Stimulated activated CD4-positive, alpha-beta T cell treated with anti-CD3 and anti-CD28 coated beads, Interleukin-1b, Interleukin-23, amount 100 ng/mL, for 48 hours (primary cell): ENCODE data around the gene NR2E1.

Source experiments
- DNase-seq: peaks from one replicate; pipeline ENCODE4 v3.0.0-alpha.2; 2020

NR2E1 gene

DNA sequence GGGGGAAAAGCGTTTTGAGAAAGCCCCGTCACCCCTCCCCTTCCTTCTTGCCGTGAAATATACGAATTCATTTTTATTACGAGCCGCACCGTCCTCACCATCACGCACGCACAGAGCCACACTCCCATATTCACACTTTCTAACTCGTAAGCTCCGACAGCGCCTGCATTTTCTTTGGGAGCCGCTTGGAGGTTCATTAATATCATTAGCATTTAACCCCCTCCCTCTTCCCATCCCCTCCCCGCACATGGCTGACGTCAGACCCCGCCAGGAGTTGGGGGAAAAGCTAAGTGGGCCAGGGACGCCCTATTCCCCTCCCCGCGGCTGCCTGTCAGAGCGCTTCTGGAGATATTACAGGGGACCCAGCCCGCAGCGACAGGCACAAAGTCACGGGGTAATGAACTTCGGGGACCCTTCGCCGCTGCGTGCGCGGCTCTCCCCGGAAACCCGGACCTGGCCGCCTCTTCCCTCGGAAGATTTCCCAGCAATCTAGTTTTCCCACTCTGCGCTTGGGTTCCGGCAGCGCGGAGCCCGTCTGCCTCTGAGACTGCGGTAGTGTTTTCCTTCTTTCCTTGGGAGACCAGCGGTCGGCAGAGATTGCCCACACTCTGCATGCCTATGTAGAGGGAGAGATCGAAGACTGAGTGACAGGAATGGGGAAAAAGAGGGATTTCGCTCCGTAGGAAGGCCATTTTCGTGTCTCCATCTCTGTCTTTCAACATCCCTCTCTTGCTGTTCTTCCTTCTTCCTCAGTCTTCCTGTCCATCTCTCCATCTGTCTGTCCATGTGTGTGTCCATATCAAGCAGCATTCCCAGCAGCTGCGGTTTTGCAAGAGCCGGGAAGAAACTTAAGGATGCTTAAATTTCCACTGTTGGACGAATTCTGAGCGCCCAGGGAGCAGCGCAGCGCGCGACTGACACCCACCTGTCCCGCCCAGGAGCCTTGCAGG lies at the start of gene NR2E1:
NR2E1 (plus strand) TSS at position 309 of the 950 bp plus-strand sequence. CDS start 744 bp downstream, outside the sequence.
- DNase-seq: no peak

DNA sequence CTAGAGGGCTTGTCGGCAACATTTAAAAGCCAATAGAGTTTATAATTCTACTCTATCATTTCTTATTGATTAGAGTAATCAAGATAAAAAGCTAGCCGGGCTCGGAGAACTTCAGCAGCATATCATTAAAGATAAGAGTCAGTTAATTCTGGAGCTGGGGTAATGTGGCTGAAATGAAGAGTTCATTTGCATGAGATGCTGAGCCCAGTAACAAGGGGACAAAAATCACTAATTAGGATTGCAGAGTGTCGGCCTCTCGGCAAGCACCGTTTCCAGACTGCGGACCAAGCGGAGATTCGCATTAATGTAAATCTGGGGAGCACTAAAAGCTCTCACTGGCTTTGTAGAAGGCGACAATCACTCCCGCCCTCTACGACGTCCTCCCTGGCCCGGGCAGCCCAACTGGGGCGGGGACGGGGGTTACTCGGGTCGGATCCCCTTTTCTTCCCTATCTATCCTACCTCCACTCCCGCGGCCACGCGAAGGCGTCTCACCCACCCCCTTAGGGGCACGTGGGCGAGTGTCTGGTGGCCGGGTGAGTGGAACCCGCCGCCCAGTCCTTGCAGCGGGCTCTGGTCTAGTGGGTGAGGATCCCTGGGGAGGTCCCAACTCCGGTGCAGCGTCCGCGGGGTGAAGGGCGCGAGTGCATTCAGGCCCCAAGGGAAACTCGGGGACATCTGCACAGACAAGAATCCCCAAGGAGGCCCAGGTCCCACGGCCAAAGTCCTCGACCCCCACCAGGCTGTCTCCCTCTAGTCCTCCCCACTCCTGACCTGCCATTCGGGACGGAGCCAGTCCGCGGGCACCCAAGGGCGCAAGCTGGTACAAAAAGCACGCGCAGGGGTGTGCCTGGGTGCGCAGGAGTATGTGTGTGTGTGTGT lies 49.0 kb upstream of the NR2E1 start:
- no peak for DNase-seq

DNA sequence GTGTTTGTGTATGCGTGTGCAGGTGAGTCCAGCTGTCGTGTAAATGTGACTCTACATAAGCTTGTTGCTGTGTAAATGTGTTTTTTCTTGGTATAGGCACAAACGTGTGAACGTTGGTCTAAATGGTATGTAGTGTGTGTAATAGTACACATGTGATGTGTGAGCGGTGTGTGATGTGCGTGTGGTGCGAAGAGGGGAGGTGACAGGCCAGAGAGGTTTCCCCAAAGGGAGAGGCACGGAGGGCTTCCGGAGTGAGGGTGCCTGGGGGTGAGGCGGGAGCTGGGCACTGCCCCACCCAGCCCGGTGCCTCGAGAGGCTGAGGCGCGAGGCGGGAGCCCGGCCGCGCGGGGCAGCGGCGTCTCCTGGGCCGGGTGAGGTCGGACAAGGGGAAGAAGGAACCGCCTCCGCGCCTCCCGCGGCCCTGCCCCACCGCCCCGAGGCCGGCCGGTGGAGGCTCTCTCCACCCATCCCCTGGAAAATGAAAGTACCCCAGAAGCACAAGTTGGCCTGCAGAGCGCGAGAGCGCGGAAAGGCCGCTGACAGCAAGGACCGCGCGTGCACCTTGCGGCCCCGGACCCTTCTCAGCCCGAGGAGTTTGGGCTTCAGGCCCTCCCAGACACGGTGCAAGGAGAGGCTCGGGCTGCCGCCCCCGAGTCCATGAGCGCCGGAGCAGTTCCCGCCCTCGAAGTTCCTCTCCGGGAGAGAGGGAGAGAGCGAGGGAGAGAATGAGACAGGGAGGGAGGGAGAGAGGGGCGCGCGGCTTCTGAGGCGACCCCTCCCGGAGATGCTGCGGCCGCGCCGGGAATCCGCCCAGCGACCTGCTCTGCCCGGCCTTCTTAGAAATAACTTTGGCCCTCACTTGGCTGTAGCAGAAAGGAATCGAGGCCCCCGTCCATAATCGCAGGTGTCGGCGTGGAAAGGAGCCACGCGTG lies 48.1 kb upstream of the NR2E1 start:
- DNase-seq: no peak

DNA sequence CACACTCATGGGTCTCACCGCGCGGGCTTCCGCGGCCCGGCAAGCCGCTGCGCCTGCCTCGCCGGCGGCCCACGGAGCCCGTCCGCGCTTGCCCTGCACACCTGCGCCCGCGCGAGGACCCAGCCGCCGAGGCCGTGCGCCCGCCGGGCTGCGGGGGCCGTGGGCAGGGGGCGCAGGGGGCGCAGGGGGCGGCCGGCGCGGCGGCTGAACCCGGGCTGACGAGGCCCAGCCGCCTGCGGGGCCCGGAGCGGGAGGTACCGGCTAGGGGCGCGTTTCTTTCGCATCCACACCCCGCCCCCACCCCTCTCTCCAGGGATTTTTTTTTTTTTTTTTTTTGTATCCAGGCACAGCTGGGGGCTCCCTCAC lies 47.5 kb upstream of the NR2E1 start:
- DNase-seq: no peak

DNA sequence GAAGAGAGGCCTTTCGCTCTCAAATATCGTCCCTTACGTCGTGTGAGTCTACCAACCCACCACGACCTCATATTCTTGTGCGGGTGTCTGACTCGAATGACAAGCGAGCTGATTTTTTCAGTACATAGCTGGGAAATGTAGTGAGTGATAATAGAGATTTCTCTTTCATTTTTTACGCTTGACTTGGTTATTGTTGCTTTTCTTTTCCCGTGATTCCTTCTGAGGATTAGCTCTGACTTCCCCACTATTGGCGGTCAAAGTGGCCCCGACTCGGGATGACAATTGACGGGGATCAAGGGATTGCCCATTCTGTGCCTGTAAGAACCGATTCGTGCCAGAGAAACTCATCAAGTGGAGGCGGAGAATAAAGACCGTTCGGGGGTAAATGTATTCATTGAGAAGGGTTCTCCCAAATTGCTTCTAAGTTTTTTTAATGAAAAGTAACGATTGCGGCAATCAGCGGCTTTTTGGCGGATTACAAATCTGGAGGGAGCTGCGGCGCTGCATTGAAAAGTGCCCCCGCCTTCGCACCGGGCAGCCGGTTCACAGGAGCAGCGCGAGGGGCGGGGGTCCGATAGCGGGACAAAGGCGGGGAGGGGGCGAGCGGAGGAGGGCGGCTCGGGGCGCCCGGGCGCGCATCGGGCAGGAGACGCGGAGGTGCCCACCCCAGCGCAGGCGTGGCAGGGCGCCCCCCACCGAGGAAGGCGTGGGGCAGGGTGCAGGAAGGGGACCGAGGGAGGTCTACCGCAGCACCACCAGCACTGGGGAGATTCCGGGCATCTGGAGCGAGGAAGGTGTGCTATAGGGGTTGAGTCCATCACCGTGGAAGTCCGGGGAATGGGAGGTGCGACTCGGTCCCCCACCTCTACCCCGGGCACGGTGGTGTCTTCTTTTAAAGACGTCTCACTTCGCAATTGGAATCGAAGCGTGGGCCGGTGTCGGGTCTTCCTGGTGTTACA lies 46.7 kb upstream of the NR2E1 start:
- no peak for DNase-seq

DNA sequence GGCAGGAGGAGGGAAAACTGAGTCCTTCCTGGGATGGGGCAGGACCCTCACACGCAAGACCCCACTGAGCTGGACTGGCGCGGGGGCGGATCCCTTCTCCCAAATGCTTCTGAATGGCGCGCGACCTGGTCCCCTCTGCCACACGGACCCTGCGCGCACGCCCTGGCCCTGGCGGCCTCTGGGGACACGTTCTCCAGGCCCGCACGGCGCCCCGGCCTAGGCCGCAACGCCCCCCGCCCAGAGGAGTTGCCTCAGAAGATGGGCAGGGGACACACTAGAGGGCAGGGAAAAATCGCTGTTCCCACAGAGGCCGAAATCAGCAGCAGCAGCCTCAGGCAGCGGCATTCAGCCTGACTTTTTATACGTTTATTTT lies 46.1 kb upstream of the NR2E1 start:
- DNase-seq: no peak

DNA sequence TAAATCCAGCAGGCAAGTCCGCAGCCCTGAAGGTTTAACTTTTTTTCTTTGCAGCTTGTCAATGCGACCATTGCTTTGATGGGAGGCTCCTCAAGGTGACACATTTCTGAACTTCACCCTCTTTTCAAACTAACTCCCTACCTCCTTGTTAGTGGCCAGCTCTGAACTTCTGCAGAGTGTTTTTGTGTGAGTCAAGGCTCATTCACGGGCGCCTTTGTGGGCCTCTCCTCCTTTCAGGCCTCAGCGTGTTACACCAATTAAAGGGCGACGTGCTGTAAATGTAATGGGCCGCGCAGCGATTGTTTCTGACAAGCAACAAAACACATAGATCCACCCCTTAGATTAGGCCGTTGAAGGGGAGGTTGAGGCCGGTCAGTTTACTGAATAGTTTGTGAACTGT lies 45.5 kb upstream of the NR2E1 start:
- DNase-seq: peak; percentile 27

DNA sequence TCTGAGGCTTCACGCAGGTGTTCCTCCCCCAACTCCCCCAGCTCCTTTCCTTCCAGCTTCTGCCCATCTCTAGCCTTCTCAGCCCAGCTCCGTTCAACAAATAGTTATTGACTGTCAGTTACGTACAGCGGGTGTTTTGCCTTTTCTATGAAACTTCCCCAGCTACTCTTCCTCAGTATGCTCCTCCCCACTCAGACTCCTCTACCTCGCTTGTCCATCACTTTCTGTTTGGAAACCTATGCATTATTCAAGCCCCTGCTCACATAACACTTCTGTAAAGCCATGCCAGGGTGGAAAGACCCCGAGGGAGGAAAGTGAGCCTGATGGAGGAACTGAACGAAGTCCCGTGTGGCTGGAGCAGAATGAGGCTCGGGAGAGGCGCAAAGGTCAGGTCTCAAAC lies 44.2 kb upstream of the NR2E1 start:
- DNase-seq: no peak

DNA sequence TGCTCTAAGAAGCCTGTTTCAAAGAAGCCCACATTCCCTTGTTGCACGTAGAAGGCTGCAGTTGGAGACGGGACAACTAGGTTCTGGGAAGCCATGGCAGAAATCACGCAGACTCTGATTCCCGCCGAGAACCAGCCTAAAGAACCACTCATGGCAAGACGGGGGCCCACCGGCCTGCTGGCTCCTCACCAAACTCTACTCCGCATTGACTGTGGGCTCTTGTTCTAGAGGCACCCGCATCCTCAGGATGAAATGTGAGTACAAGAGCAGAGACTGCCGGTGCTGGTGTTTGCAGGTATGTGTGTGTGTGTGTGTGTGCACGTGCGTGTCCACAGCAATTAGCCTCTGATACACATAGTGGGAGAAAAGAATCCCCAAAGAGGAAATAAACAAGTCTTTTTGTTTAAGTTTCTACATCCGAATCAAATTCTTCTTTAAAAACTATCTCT lies 42.3 kb upstream of the NR2E1 start:
- DNase-seq: no peak

DNA sequence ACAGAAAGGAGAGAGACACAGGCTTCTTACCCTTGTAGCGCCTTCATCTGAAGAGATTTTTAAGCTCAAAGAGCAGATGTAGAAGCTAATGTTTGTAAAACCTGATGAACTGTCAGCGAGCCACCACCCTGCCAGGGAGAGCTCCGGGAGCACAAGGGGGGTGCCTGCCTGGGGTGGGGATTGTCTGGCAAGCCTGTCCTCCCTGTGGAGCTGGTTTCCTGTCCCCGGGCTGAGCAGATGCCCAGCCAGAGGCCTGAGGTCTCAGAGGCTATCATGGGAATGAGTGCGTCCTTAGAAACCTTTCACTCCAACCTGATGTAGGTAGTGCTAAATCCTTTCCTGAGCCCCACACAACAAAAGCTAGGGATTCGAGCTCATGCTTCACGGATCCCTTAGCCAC lies 41.9 kb upstream of the NR2E1 start:
- no peak for DNase-seq

DNA sequence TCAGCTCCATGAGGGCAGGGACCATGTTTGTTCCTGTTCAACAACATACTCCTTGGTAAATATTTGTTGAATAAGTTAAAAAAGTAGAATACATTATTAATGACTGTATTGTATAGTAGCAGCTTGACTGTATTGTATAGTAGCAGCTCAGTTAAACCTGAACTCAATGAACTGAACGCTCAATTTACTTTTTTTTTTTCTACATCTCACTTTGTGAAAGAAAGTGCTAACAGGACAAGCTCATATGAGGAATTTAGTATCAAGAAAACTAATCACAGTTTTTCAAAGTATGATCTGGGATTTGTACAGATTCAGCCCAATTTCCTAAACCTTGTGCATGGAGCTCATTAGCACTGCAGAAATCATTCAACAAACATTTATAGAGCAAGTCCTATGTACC lies 38.8 kb upstream of the NR2E1 start:
- no peak for DNase-seq

DNA sequence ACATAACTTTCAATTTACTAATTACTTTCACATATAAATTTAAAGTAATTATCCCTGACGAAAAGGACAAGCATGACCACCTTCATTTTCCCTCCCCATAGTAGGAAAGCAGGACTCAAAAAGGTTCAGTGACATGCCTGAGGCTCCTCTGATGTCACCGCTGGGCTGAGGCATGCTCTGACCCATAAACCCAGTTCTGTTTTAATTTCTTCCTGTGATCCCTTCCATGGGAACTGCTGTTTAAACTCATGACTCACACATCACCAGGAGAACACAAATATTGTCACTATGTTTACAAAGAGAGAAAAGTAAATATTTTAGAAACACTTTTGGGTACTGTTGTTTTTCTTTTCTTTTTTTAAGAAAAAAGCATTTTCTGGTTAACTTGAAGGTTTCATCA lies 38.0 kb upstream of the NR2E1 start:
- no peak for DNase-seq

DNA sequence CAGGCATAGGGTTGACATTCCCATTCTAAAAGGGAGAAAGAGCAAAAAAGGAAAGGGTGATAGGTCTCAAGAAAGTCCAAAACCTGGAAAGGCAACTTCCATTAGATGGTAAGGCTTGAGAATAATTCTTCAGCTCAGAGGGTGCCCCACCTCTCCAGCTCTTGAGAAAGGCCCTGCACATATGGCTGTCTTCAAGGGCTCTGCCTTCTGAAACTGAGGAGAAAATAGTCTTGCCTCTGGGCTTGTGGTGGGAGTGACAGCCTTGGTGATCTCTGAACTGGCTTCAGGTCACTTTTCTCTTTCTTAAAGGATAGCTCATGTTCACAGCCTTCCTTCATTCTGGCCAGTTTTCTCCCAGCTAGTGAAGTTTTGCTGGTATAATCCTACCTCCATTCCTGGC lies 35.6 kb upstream of the NR2E1 start:
- DNase-seq: no peak

DNA sequence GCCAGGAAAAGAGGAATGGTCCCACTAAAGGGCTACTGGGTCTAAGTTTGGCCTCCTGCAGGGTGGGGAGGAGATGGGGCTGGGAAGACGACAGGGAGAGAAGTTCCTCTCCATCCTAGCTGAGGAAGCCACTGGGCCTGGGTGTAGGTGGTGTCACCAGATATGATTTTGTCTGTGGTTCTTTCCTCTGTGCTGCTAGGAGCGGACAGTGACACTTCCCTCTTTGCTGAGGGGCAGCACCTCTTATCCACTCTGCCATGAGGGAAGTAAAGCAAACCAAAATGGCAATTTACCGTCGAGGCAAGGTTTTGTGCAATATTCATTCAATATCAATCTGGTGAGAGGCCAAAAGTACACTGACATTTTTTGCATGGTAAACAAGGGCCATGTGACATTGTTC lies 33.0 kb upstream of the NR2E1 start:
- DNase-seq: no peak

DNA sequence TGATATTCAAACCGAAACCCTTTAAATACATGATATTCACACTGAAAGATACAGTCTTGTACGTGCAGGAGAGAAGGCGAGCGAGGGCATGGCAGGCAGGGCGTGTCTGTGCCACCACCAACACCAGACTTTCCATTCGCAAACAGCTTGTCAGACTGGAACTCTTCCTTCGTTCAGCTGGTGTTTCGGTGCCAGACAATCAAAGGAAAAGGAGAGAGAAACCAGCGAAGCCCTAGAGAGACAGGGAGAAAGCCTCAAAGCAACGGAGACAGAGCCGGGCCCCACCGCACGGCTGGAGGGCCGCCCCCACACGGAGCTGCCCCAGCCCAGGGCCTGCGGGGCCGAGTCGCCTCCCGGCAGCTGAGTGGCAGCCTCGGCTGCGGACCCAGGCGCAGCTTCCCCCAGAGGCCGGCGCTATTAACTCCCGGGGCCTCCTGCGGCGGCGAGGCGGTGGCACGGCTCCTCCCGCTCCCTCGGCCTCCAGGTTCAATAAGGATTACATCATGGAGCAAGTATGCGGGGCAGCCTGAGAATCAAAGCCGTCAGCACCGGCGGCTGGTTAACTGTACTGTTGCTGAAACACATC lies 32.1 kb upstream of the NR2E1 start:
- peak; percentile 37 for DNase-seq

DNA sequence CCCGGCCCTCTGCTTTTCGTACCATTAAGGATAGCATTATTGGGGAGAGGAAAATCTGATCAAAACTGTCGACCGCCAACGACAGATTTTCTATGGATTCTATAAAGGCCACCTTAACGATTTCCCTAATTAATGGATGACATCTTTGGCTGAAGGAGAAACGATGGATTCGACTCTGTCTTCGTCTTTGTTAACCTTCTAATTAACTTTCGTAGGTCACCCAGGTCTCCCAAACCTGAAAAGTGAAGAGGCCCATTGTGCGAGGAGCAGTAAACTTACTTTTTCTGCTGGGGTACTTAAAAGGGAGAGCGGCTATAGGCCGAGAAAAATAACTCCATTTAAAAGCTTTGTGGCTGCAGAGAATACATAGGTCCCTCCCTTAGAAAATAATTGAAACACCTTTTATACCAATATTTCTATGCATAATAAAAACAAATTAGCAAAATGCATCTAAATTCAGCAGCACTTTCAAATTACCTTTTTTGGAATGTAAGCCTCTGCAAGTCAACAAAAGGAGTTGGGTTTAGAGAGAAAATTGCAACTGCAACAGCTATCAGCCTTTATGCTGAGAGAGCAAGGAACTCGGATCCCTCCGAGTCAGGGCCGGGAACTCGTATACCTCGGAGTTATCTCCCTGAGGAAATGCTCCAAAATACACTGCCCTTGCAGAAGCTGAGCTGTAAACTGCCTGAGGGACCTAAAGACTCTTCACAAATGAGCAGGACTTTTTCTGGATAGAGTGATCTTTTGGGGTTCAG lies 31.4 kb upstream of the NR2E1 start:
- no peak for DNase-seq

DNA sequence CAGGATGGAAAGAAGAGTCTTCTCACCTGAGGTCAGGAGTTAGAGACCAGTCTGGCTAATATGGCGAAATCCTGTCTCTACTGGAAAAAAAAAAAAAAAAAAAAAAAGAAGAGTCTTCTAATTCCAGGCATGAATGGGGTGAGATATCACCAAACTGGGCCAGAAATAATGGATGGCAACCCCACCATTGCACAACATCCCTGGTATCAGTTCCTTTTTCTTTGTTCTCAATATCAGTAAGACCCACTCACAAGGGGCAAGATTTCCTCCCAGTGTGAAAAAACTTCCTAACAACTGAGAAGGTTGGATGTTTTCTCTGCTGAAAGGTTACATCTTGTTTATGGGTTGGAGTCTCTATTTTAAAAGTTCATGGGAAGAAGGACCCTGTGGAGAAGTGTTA lies 23.6 kb upstream of the NR2E1 start:
- no peak for DNase-seq

DNA sequence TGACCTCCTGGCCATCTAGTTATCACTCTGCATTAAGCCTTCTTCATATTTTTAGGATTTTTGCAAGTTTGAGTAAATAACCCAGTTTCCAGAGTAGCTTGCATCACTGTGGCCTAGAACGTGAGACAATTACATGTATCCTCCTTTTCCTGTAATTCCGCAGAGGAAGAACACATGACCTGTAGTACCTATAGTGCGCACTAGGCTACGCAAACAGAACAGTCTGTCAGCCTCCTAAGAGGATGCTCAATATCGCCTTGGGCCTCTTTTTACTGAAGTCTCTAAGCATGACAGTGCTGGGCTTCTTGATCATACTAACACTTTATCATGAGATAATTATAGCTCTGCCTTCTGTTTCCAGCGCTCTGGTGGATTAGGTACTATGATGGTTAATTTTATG lies 20.2 kb upstream of the NR2E1 start:
- no peak for DNase-seq

DNA sequence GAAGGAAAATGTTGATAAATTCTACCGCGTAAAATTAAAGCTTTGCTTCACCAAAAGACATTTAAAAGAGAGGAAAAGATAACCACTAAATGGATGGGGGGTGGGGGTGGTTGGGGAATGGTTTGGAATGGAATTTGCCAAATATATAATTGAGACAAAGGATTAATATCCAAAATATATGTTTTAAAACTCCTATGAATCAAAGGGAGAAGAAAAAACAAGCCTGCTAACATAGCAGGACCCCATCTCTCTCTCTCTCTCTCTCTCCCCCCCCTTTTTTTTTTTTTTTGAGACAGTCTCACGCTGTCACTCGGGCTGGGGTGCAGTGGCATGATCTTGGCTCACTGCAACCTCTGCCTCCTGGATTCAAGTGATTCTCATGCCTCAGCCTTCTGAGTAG lies 13.4 kb upstream of the NR2E1 start:
- DNase-seq: no peak

DNA sequence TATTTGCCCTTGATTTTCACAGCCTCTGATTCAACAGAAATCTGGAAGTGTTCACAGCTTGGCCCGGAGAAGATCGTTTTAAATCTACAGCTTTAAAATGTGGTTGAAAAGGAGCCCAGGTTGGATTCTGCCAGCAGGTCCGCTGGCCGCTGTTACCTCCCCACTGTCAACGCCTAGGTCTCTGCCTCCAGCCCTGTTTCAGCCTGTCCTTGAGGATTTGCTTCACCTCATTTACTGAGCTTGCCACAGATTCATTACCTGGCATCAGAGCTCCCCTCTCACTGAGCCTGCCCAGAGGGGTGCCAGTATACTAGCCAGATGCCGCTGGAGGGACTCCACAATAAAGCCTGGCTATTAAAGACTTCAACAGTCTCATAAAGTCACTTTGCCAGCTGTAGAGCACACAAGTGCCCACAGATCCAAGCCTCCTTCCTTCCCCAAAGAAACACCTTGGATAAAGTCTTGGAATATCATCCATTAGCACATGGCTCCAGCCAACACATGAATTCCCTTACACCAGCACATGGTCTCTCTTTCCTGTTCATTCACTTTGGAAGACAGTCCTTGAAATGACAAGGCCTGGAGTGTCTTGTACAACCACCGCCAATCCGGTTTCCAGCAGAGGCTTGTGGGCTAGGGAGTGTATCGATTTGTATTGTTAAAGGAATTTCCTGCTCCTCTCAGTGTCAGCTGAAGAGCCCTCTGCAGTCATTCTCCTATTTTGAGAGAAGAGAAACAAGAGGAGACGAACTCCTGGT lies 9.5 kb upstream of the NR2E1 start:
- no peak for DNase-seq
